Panc1 (cell line): ENCODE measurements around the gene RAB3IL1.

Experiments
- POLR2AphosphoS5 ChIP-seq: IDR thresholded peaks from 2 replicates; pipeline ENCODE4 v1.6.1; 2012; ENCODE audit warnings: mild to moderate bottlenecking, low read depth, low read length, moderate library complexity
- SIN3A ChIP-seq: IDR thresholded peaks from 2 replicates; pipeline ENCODE4 v1.6.1; 2012; ENCODE audit warnings: low read depth, mild to moderate bottlenecking, low read length, moderate library complexity, borderline replicate concordance; ENCODE audit not compliant: insufficient read depth

DNA sequence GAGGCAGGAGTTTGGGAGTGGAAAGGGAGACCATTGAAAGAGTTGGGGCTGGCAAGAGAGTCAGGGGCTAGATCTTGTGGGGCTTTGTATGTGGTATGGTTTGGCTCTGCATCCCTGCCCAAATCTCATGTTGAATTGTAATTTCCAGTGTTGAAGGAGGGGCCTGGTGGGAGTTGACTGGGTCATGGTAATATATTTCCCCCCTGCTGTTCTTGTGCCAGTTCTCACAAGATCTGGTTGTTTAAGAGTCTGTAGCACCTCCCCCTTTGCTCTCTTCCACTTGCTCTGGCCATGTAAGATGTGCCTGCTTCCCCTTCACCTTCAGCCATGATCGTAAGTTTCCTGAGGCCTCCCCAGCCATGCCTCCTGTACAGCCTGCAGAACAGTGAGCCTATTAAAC, 10.1 kb upstream of the RAB3IL1 start:
- TF ChIP-seq SIN3A (no peak), POLR2AphosphoS5 (no peak)
